ENCODE results near the gene RHOT2. TPM values are rescaled to one million over a fixed set of nuclear protein-coding genes. Genes with fewer than 3 reads are reported as not detected.

Gene RHOT2
- total and polyA plus RNA-seq, 9 of the 15 experiments (the other 6 are each of a cell fraction or from before 2014, with no cell fraction given): 5.0 to 373 (median 112) TPM

DNA sequence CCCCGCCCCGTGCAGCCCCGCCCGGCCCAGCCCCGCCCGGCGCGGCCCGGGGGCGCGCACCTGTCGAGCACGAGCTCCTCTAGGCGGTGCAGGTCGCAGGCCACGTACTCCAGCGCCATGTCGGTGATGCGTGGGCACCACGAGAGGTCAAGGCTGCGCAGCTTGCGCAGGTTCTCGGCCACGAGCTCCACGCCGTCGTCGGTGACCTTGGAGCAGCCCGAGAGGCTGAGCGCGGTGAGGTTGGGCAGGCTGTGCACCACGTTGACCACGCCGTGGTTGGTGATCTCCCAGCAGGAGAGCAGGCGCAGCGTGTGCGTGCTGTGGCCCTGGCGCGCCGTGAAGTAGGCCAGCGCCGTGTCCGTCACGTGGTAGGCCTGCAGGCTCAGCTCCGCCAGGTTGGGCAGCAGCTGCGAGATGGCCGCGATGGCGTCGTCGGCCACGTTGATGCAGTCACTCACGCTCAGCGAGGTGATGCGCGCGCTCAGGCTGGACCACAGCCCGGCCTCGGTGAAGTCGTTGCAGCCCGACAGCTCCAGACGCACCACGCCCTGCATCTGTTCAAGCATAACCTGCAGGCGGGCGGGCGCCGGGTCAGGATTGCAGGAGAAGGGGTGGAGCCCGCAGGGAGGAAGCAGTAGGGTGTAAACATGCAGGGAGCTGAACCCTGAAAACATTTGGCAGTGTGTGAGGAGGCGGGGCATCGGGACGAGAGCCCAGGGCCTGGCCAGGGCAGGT is 27.6 kb downstream of the RHOT2 start (continued):
- TF ChIP-seq, protein P1, sequence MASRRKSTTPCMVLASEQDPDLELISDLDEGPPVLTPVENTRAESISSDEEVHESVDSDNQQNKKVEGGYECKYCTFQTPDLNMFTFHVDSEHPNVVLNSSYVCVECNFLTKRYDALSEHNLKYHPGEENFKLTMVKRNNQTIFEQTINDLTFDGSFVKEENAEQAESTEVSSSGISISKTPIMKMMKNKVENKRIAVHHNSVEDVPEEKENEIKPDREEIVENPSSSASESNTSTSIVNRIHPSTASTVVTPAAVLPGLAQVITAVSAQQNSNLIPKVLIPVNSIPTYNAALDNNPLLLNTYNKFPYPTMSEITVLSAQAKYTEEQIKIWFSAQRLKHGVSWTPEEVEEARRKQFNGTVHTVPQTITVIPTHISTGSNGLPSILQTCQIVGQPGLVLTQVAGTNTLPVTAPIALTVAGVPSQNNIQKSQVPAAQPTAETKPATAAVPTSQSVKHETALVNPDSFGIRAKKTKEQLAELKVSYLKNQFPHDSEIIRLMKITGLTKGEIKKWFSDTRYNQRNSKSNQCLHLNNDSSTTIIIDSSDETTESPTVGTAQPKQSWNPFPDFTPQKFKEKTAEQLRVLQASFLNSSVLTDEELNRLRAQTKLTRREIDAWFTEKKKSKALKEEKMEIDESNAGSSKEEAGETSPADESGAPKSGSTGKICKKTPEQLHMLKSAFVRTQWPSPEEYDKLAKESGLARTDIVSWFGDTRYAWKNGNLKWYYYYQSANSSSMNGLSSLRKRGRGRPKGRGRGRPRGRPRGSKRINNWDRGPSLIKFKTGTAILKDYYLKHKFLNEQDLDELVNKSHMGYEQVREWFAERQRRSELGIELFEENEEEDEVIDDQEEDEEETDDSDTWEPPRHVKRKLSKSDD (conservative IDR thresholded peaks at IDR 0.05; ENCODE audit: low read length): no peak
- TF ChIP-seq PCBP2 (IDR thresholded peaks at IDR 0.05; ENCODE audit: low read depth, low read length, poor library complexity, severe bottlenecking) (no peak), PCBP1 (IDR thresholded peaks at IDR 0.05; ENCODE audit: low read depth, low read length, poor library complexity, severe bottlenecking) (no peak), HEY1 (CRISPR knock-in tag; IDR thresholded peaks at IDR 0.05; ENCODE audit: borderline replicate concordance) (no peak), ZNF212 (CRISPR knock-in tag; IDR thresholded peaks at IDR 0.05) (no peak), ZZZ3 (IDR thresholded peaks at IDR 0.05) (no peak), SOX6 (IDR thresholded peaks at IDR 0.05) (no peak), PTTG1 (tag; IDR thresholded peaks at IDR 0.05; ENCODE audit: low read depth) (no peak), NONO (IDR thresholded peaks at IDR 0.05; ENCODE audit: low read depth in 2 of 2, low read length in 1 of 2) (no peak), PBX2 (CRISPR knock-in tag; IDR thresholded peaks at IDR 0.05; ENCODE audit: low read depth) (no peak), PBX2 (tag; conservative IDR thresholded peaks at IDR 0.05; ENCODE audit: low read depth) (no peak), EZH2 (IDR thresholded peaks at IDR 0.05; ENCODE audit: borderline replicate concordance, low read depth, low read length) (no peak), ZBTB8A (IDR thresholded peaks at IDR 0.05; ENCODE audit: partially characterized antibody) (no peak), MIER1 (IDR thresholded peaks at IDR 0.05; ENCODE audit: low read depth) (0 out of 2 replicates have a peak, but pooled peaks have one; percentile 24), KLF6 (CRISPR knock-in tag; IDR thresholded peaks at IDR 0.05; ENCODE audit: borderline replicate concordance) (no peak), KLF13 (tag; IDR thresholded peaks at IDR 0.05; ENCODE audit: borderline replicate concordance, low read depth) (0 out of 2 replicates have a peak, but pooled peaks have one; percentile 7), BCOR (IDR thresholded peaks at IDR 0.05) (0 out of 2 replicates have a peak, but pooled peaks have one; percentile 12)
- TF ChIP-seq, protein P2, sequence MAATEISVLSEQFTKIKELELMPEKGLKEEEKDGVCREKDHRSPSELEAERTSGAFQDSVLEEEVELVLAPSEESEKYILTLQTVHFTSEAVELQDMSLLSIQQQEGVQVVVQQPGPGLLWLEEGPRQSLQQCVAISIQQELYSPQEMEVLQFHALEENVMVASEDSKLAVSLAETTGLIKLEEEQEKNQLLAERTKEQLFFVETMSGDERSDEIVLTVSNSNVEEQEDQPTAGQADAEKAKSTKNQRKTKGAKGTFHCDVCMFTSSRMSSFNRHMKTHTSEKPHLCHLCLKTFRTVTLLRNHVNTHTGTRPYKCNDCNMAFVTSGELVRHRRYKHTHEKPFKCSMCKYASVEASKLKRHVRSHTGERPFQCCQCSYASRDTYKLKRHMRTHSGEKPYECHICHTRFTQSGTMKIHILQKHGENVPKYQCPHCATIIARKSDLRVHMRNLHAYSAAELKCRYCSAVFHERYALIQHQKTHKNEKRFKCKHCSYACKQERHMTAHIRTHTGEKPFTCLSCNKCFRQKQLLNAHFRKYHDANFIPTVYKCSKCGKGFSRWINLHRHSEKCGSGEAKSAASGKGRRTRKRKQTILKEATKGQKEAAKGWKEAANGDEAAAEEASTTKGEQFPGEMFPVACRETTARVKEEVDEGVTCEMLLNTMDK (IDR thresholded peaks at IDR 0.05; ENCODE audit: borderline replicate concordance, insufficient read depth, low read depth, low read length, poor library complexity, severe bottlenecking): no peak
- TF ChIP-seq, protein P3, sequence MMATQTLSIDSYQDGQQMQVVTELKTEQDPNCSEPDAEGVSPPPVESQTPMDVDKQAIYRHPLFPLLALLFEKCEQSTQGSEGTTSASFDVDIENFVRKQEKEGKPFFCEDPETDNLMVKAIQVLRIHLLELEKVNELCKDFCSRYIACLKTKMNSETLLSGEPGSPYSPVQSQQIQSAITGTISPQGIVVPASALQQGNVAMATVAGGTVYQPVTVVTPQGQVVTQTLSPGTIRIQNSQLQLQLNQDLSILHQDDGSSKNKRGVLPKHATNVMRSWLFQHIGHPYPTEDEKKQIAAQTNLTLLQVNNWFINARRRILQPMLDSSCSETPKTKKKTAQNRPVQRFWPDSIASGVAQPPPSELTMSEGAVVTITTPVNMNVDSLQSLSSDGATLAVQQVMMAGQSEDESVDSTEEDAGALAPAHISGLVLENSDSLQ (IDR thresholded peaks at IDR 0.05): peak; percentile 59; the same call in 1 of the 2 replicates

Measured in K562 (cell line).